Right renal cortex interstitium (tissue), 3 donors: ENCODE results near the gene VWC2L. TPM values are rescaled to one million over a fixed set of nuclear protein-coding genes. Genes with fewer than 3 reads are reported as not detected.

Source experiments
- DNase-seq, 3 donors: peaks; one replicate each; pipeline ENCODE4 v3.0.0-alpha.2; 2013; ENCODE audit warnings: low read depth in 3 of 3, low spot score in 2 of 3
- polyA plus RNA-seq, 3 donors: library from polyadenylated mRNA; unstranded; fragments of 120-200 nt; gene quantifications; one replicate each; pipeline ENCODE4 v1.2.1, GENCODE V29; 2013; ENCODE audit not compliant: insufficient read length in 3 of 3

The VWC2L gene
- polyA plus RNA-seq, 3 donors, result 0.07 TPM

DNA sequence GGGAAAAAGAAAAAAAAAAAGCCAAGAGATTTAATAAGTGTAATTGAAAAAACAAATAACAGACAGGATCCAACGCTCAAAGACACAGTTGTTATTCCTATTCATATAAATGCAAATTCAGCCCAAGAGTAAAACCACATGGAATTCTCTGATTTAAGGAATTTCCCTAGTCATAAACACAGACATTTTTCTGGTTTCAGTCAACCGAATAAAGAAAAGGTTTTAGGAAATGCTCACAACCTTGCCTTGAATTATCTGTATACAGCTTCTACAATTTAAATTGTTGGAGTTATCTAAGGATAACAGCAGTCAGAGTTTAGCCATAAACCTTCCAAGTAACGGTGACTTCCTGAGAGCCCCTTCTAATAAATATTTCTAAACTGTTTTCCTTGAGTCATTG, 122.7 kb downstream of the VWC2L start:
- DNase-seq, result peak in 2 of 3 donors; percentile 29 to 36

GRCh38 chr2:214536625-214537024, 125.8 kb downstream of the VWC2L start:
- no peak for DNase-seq

DNA sequence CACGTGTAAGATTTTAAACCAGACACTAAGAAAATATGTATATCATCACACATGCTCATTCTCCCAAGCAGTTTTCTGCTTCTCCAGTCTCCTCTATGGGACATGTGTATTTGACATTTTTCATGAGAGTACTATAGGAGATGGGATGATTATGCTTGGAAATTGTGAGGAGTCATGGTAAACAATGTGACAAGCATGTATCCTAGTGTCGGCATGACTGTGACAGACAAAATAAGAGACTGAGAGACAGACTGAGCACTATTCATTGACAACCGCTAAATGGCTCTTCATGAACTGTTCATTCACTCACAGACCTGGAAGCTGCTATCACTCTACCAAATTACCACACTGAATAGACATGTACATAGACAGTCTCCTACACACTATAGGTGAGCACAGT, 127.1 kb downstream of the VWC2L start:
- no peak for DNase-seq

DNA sequence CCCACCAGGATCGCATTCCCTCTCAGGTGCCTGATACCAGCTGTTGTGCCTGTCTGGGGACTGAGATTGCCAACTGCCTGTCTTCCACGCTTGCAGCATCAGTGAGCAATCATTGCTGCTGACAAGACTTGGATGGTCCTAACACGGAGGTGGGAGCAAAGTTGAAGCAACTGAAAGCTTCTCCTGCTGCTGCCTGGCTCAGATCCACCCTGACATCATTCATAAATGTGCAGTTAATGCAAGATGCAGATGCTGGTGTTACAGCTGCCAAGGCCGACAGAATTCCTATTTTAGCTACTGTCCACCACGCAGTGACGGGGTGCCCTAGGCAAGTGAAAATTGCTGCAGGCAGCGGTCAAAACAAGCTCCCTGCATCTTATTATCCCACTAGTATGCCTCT, 131.4 kb downstream of the VWC2L start:
- DNase-seq, result no peak

GRCh38 chr2:214542866-214543265, 132.0 kb downstream of the VWC2L start:
- no peak for DNase-seq

DNA sequence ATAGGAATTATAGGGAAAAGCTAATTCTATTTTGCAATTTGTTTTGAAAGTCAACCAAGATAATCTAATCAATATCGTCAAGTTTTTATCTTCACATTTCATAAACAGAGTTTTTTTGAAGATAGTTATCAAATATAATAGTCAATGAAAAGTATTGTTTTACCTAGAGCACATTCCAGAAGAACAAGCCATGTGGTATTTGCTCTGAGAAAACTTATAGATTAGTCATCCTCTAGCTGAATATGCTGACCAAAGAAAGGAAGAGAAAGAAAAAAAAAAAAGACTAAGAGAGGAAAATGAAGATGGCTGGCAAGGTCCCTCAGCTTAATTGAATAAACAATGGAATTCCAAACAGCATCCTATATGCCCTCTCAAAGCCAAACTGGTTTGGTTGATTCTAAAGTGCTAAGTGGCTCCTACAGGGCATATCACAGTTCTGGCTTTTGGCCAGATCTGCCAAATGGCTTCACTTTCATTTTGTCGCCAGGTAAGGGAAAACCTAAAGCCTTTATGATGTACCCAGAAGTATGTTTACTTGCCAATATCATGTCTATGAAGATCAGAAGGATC, 132.6 kb downstream of the VWC2L start:
- no peak for DNase-seq

GRCh38 chr2:214545898-214546542, 135.2 kb downstream of the VWC2L start:
- no peak for DNase-seq

- DNase-seq, result no peak
Measured at GRCh38 chr2:214547931-214548330, 137.1 kb downstream of the VWC2L start.

GRCh38 chr2:214549946-214550345, 139.1 kb downstream of the VWC2L start:
- no peak for DNase-seq

- DNase-seq, result no peak
Measured at GRCh38 chr2:214550786-214551185, 139.9 kb downstream of the VWC2L start.

DNA sequence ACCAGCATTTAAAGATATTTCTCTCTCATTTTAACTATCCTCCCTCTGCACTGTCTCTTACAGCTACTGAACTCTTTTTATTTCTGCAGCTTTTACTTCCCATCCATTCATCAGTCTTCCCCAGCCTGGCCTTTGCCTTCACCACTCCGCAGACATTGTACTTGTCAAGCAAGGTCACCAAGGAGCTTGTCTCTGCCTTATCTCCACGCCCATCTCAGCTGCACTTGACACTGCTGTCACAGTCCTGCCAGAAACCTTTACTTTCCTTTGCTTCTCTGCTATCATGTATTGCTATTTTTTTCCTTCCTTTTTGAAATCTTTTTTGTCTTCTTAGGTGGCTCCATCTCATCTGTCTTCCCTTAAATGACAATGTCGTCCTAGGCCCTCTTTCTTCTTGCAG, 147.0 kb downstream of the VWC2L start:
- no peak for DNase-seq

- DNase-seq, result no peak
Measured at GRCh38 chr2:214558341-214558740, 147.5 kb downstream of the VWC2L start.

- no peak for DNase-seq
Measured at GRCh38 chr2:214560176-214560575, 149.3 kb downstream of the VWC2L start.

DNA sequence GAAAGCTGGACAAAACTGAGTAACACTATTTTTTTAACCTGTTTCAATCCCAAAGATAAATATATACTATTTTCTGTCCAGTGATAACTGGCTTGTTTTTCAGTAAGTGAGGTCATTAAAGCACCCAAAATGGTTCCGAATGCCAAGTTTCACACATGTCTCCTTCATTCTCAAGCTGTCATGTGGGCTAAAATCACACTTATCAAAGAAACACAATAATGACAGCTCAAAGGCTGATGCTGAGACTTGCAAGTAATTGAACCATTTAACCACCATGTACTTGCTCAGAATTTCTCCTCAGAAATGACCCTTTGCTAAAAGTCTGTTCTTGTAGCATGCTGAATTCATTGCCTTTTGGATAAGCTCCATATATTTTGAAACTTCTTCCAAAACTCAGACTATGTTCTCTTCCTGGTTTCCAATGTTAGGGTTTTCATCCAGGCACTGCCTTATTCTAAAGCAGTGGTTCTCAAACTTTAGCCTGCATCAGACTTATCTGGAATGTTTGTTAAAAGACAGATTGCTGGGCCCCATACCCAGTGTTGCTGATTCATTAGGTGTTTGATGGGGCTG, 149.8 kb downstream of the VWC2L start:
- no peak for DNase-seq

DNA sequence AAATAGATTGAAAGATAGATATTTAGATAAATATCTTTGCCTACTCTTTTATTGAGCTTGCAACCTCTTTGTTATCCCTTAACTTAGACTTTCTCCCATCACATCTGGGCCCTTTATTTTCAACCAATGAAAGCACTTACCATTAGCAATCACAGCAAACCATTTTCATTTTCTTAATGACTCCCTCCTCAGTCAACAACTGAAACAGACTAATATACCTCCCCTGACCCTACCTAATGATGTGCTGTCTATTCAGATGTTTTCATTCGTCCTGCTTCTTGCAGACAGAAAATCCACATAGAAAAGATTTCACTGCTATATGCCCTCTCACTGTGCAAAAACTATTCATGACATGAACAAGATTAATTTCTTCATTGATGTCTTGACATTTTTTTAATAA, 154.4 kb downstream of the VWC2L start:
- no peak for DNase-seq

DNA sequence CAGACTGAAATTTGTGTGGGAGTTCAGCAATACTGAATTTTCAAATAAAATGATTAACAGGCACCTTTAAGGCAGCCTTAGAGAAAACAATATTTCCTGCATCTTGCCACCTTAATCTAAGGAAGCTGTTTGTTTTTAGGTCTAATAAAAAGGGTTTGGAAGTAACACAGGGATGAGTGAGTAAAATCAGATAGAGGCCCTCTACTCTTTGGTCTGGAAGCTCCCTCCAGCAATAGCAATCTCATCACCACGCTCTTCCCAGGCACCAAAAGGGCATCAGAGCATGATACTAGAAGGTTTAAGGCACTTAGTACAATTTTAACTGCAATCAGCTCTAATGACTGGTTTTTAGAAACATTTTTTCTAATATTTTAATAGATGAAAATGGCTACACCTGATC, 155.6 kb downstream of the VWC2L start:
- DNase-seq, result no peak

- DNase-seq, result no peak
Measured at GRCh38 chr2:214569419-214570035, 158.7 kb downstream of the VWC2L start.

DNA sequence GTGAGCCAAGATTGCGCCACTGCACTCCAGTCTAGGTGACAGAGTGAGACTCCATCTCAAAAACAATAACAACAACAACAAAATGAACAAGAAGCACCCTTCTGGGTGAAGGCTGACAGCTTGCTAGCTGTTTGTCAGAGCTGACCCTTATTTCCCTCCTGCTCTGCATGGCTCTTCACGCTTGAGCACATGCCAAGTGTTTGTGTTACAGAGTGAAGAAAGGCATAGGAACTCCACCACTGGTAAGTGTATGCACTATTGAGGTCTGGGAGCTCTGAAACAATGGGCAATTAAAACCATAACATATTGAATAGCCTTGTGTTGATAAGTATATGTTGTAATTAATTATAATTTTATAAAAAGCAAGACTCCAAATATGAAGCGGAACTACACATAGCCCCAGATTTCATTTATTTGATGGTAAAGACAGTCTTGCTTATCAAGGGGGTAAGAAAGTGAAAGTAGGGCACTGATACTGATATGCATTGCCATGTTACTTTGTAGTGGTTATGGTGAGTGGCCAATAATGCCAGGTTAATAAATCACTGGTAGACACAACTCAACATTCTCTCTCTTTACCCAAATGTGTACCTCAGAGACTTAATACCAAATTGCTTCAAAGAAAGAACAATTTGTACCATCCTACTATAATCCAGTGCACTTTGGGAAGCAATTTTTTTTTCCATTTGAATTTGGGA, 163.4 kb downstream of the VWC2L start:
- no peak for DNase-seq

DNA sequence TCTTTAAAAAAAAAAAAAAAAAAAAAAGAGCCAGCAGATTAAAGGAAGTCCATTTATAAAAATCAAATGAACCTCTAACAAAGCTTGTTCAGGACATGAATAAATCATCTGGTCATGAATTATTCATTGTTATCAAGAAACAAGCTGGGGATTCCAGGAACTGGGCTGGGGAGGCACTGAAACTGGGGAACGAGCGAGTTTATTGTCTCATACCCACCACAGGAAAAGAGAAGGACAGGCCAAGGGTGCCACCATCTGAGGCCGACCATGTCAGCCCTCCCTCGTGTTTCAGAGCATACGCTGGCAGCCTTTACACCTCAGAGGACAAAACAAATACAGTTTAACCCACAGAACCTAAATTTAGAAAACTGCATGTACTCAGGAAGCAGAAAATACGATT, 164.2 kb downstream of the VWC2L start:
- no peak for DNase-seq

DNA sequence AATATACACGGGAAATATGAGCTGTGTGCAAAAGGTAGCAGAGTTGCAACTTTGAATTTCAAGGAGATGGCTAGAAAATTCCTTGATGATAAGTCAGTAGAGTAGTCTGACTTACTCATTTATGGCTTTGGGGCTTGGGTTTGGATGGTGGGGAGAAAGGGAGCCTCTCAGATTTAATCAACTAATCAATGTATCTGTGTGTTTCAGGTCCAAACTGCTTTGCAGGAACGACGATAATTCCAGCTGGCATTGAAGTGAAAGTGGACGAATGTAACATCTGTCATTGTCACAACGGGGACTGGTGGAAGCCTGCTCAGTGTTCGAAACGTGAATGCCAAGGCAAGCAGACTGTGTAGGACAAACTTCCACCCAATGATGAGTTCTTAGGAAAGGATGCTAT, 164.6 kb downstream of the VWC2L start:
- no peak for DNase-seq

DNA sequence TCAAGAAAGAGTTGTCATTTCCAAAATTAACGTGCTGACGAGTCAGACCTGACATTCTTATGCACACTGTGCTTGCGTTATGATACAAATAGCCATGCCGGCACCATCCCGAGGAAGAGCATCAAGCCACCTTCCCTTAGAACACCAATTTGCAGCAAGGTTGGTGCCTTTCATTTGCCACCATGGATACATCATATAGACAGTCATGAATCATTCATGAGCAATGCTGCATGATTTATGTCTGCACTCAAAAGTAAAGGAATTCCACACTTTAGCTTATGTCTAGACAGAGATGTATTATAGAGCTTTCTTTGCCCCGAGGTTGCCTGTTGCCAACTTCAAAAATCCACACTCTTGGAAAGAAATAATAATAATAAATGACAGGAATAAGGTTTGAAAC, 166.9 kb downstream of the VWC2L start:
- DNase-seq, result no peak

- no peak for DNase-seq
Measured at GRCh38 chr2:214578442-214578841, 167.6 kb downstream of the VWC2L start.
